Fibroblast of pulmonary artery (primary cell): Measurements from ENCODE around the gene CTNNA2.

Experiments
- DNase-seq: peaks from one replicate; pipeline ENCODE4 v3.0.0-alpha.2; 2010; ENCODE audit warnings: low read depth
- H3K4me3 ChIP-seq: replicated peaks from 2 replicates; pipeline ENCODE4 v1.5.1; 2011; ENCODE audit warnings: low read depth, mild to moderate bottlenecking, control low read depth, low read length, moderate library complexity
- CTCF ChIP-seq: IDR thresholded peaks from 2 replicates; pipeline ENCODE4 v1.5.1; 2011; ENCODE audit warnings: mild to moderate bottlenecking, control low read depth, low read length, inconsistent platforms; ENCODE audit errors: missing control alignments

The CTNNA2 gene

GRCh38 chr2:79622508-79622907 is 109.7 kb downstream of the CTNNA2 start:
- DNase-seq, result no peak
- H3K4me3 ChIP-seq, result no peak overlapping the region
- TF ChIP-seq CTCF, result no peak

GRCh38 chr2:79627237-79627636 is 114.4 kb downstream of the CTNNA2 start:
- H3K4me3 ChIP-seq, result no peak overlapping the region
- TF ChIP-seq CTCF, result no peak
- no peak for DNase-seq

- TF ChIP-seq CTCF, result no peak
- DNase-seq, result no peak
- H3K4me3 ChIP-seq, result no peak overlapping the region
These were observed 117.2 kb downstream of the CTNNA2 start for GRCh38 chr2:79630060-79630459.

- TF ChIP-seq CTCF, result no peak
- DNase-seq, result no peak
- no peak overlapping the region for H3K4me3 ChIP-seq
These were observed 118.2 kb downstream of the CTNNA2 start for GRCh38 chr2:79630972-79631557.

GRCh38 chr2:79638410-79638809 is 125.6 kb downstream of the CTNNA2 start:
- TF ChIP-seq CTCF, result no peak
- DNase-seq, result no peak
- no peak overlapping the region for H3K4me3 ChIP-seq

GRCh38 chr2:79638954-79639353 is 126.1 kb downstream of the CTNNA2 start:
- no peak for DNase-seq
- no peak overlapping the region for H3K4me3 ChIP-seq
- TF ChIP-seq CTCF, result no peak

GRCh38 chr2:79640001-79640400 is 127.2 kb downstream of the CTNNA2 start:
- no peak overlapping the region for H3K4me3 ChIP-seq
- no peak for TF ChIP-seq CTCF
- no peak for DNase-seq
